B cell (primary cell): Measurements from ENCODE around the gene FBXO48.

Experiments
- CTCF ChIP-seq: fragments of 200-600 bp; IDR thresholded peaks from one replicate; pipeline ENCODE4 v1.8.0; 2022; ENCODE audit warnings: antibody characterized with exemption, mild to moderate bottlenecking
- EZH2 ChIP-seq: IDR thresholded peaks from 2 replicates; pipeline ENCODE4 v1.6.1; 2012; ENCODE audit warnings: borderline replicate concordance, low read depth, mild to moderate bottlenecking, moderate library complexity, low read length; ENCODE audit not compliant: insufficient read depth, poor library complexity, severe bottlenecking

GRCh38 chr2:68452158-68452900, 14.8 kb downstream of the FBXO48 start:
- TF ChIP-seq CTCF = no peak
- no peak for TF ChIP-seq EZH2
